ENCODE results near the gene CEP63. TPM values are rescaled to one million over a fixed set of nuclear protein-coding genes. Genes with fewer than 3 reads are reported as not detected.
A peak's percentile ranks its signal among the peaks of the same experiment; 100 is the strongest.

Gene CEP63
- total and polyA plus RNA-seq, 9 of the 15 experiments (the other 6 are each of a cell fraction or from before 2014, with no cell fraction given), result 5.1 to 17.8 (median 10.6) TPM

DNA sequence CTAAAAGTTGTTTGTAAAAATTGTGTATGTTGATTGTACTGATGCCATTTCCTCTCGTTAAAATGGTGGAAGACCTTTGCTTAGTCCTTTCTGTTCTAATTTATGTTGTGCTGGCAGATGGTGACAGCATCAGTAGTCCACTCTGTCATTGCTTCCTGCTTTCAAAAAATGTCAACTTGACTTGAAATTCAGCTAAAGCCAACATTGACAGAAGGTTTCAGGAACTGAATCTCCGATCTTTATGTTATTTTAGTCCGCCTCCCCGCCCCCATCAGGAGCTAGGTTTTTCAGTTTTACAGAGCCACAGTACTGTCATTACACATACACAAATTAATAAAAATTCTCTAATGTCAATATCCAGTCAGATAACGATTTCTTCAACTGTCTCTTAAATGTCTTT, 1.5 kb downstream of the CEP63 start (continued):
- TF ChIP-seq POLR2H (tag; IDR thresholded peaks at IDR 0.05; ENCODE audit: low read depth) (0 out of 2 replicates have a peak, but pooled peaks have one; percentile 18), SMC3 (conservative IDR thresholded peaks at IDR 0.05; ENCODE audit: insufficient read depth, low read depth, low read length) (no peak), NFIC (IDR thresholded peaks at IDR 0.05) (no peak), MEIS2 (IDR thresholded peaks at IDR 0.05; ENCODE audit: partially characterized antibody) (peak; percentile 89), ZNF316 (IDR thresholded peaks at IDR 0.05) (0 out of 2 replicates have a peak, but pooled peaks have one; percentile 10)

DNA sequence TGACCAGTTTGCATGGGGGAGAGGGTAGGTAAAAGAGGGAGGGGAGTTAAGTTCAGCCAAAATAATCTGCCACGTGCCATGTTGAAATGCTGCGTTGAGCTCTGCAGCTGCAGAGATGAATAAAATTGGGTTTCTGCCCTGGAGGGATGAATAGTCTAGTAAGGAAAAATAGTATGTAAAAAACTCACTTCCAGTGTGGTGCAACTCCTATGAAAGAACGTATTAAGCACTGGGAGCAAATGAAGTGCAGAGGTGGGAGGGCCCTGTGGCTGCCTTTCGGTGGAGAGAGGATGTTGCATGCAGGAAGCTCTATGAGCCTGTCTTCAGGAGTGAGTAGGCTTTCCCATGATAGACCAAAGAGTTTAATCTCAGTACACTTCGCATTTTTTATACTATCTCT, 8.6 kb downstream of the CEP63 start:
- H4K20me1 ChIP-seq (replicated peaks; ENCODE audit: control insufficient read depth, insufficient read depth, low read length), result no peaks in the 10 kb centered on the region
- H3K36me3 ChIP-seq (ENCODE audit: control insufficient read depth, insufficient read depth, low read length), result 0 out of 3 replicates have a peak, but pooled peaks cover 3% of the 10 kb centered on the region
- no peaks in the 10 kb centered on the region for H3K27me3 ChIP-seq (ENCODE audit: control insufficient read depth in 2 of 2, insufficient read depth in 2 of 2, low read length in 2 of 2)
- H3K4me3 ChIP-seq, result no peak overlapping the region
- TF ChIP-seq ADNP (tag; IDR thresholded peaks at IDR 0.05), result no peak
- TF ChIP-seq ZNF76 (CRISPR knock-in tag; IDR thresholded peaks at IDR 0.05; ENCODE audit: borderline replicate concordance), result no peak
- TF ChIP-seq TGIF2 (CRISPR knock-in tag; IDR thresholded peaks at IDR 0.05), result no peak
- TF ChIP-seq, protein P1, sequence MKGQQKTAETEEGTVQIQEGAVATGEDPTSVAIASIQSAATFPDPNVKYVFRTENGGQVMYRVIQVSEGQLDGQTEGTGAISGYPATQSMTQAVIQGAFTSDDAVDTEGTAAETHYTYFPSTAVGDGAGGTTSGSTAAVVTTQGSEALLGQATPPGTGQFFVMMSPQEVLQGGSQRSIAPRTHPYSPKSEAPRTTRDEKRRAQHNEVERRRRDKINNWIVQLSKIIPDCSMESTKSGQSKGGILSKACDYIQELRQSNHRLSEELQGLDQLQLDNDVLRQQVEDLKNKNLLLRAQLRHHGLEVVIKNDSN (CRISPR knock-in tag; IDR thresholded peaks at IDR 0.05), result no peak
- no peak for TF ChIP-seq ARID2 (IDR thresholded peaks at IDR 0.05)
- TF ChIP-seq ZNF124 (CRISPR knock-in tag; IDR thresholded peaks at IDR 0.05), result no peak
- no peak for TF ChIP-seq ZNF717 (CRISPR knock-in tag; IDR thresholded peaks at IDR 0.05)
- TF ChIP-seq NCOA4 (IDR thresholded peaks at IDR 0.05; ENCODE audit: partially characterized antibody), result no peak
- no peak for TF ChIP-seq SIN3B (IDR thresholded peaks at IDR 0.05; ENCODE audit: low read depth)
- TF ChIP-seq NCOA2 (IDR thresholded peaks at IDR 0.05; ENCODE audit: partially characterized antibody in 2 of 2), result no peak
- BruUV-seq (replicated peaks), result no TSS peak
- peaks cover 20% of the 10 kb centered on the region for H3K79me2 ChIP-seq (ENCODE audit: control insufficient read depth, insufficient read depth, low read length)
- H3K9me3 ChIP-seq (replicated peaks; ENCODE audit: control insufficient read depth, insufficient read depth, low read depth, low read length), result no peaks in the 10 kb centered on the region
- DNase-seq (ENCODE audit: extremely low read depth in 1 of 4, low spot score in 3 of 4), result no peak
- FAIRE-seq, result no peak
- peaks cover 4 to 18% of the 10 kb centered on the region in 2 experiments; a peak in 3 of 5 replicates for H3K4me1 ChIP-seq (replicated peaks in 1 of 2; ENCODE audit: control insufficient read depth in 2 of 2, insufficient read depth in 2 of 2, low read length in 2 of 2)
- in situ Hi-C loops (cut with MboI) (loop anchor here (25.0 kb wide), 1 partner anchor 682 kb away; the partner anchor contains the start of gene SRPRB), intact Hi-C loops (cut with micrococcal nuclease) (no loop called here)
- 83% methylated on average over 5 of the region's 5 CpGs for WGBS (ENCODE audit: insufficient coverage, low coverage, missing lambda C conversion rate)
- CTCF ChIA-PET (ENCODE audit: low intra/inter-chr PET ratio), result no interaction called here
- H3K9me1 ChIP-seq (ENCODE audit: control insufficient read depth, insufficient read depth, low read length), result no peaks in the 10 kb centered on the region
- H2AFZ ChIP-seq (ENCODE audit: low read depth, low read length), result no peak overlapping the region
- H3K27ac ChIP-seq (ENCODE audit: extremely low read depth, low read depth, low read length), result no peak overlapping the region
- no peak overlapping the region for H3K9ac ChIP-seq (ENCODE audit: insufficient read depth in 1 of 2, low read depth in 2 of 2, low read length in 2 of 2)
- no peak overlapping the region for H3K4me2 ChIP-seq (ENCODE audit: insufficient read depth, low read length)
- no peak for ATAC-seq
- POLR2A ChIA-PET, result no interaction called here
